Astrocyte (in vitro differentiated cells and primary cell): Measurements from ENCODE around the gene PAGE2. TPM values are rescaled to one million over a fixed set of nuclear protein-coding genes. Genes with fewer than 3 reads are reported as not detected.

Source experiments
- DNase-seq: peaks from one replicate; pipeline ENCODE4 v3.0.0-alpha.2; 2010; ENCODE audit warnings: low read depth
- FAIRE-seq: peaks from 2 replicates; lab custom pipeline; 2011; peaks lifted over from hg19 to GRCh38; lab: Jason Lieb, UNC
- H2AFZ ChIP-seq: 2 replicates; pipeline ENCODE4 v1.6.0; 2012; ENCODE audit warnings: low read depth, low read length, inconsistent platforms
- H3K27ac ChIP-seq: 2 replicates; pipeline ENCODE4 v1.5.1; 2011; ENCODE audit warnings: low read depth, low read length, inconsistent platforms
- H3K27me3 ChIP-seq: 2 replicates; pipeline ENCODE4 v1.6.0; 2011; ENCODE audit warnings: low read length, inconsistent platforms; ENCODE audit not compliant: insufficient read depth
- H3K36me3 ChIP-seq: 2 replicates; pipeline ENCODE4 v1.5.1; 2011; ENCODE audit warnings: low read length, inconsistent platforms; ENCODE audit not compliant: insufficient read depth
- H3K4me1 ChIP-seq: 2 replicates; pipeline ENCODE4 v1.5.1; 2011; ENCODE audit warnings: low read length, inconsistent platforms; ENCODE audit not compliant: insufficient read depth
- H3K4me2 ChIP-seq: 2 replicates; pipeline ENCODE4 v1.6.0; 2012; ENCODE audit warnings: low read length, inconsistent platforms
- H3K4me3 ChIP-seq: 2 replicates; pipeline ENCODE4 v1.5.1; 2011; ENCODE audit warnings: low read depth, mild to moderate bottlenecking, low read length, inconsistent platforms; ENCODE audit not compliant: insufficient read depth
- H3K79me2 ChIP-seq: 2 replicates; pipeline ENCODE4 v1.6.0; 2012; ENCODE audit warnings: mild to moderate bottlenecking, low read length, inconsistent platforms; ENCODE audit not compliant: insufficient read depth
- H3K9ac ChIP-seq: 2 replicates; pipeline ENCODE4 v1.6.0; 2012; ENCODE audit warnings: mild to moderate bottlenecking, low read length, inconsistent platforms
- H3K9me3 ChIP-seq: 2 replicates; pipeline ENCODE4 v1.5.1; 2012; ENCODE audit warnings: low read depth, mild to moderate bottlenecking, low read length, inconsistent platforms; ENCODE audit not compliant: insufficient read depth
- H4K20me1 ChIP-seq: 2 replicates; pipeline ENCODE4 v1.6.0; 2012; ENCODE audit warnings: low read length, inconsistent platforms; ENCODE audit not compliant: insufficient read depth
- H3K27ac Mint-ChIP-seq: one replicate; pipeline ENCODE4 v1.8.0; 2021; ENCODE audit warnings: mild to moderate bottlenecking, mixed read lengths; ENCODE audit not compliant: unreplicated experiment
- H3K27me3 Mint-ChIP-seq: one replicate; pipeline ENCODE4 v1.8.0; 2021; ENCODE audit warnings: low read depth, mixed read lengths; ENCODE audit not compliant: unreplicated experiment
- H3K36me3 Mint-ChIP-seq: one replicate; pipeline ENCODE4 v1.8.0; 2021; ENCODE audit warnings: low read depth, mixed read lengths; ENCODE audit not compliant: unreplicated experiment
- H3K4me1 Mint-ChIP-seq: one replicate; pipeline ENCODE4 v1.8.0; 2021; ENCODE audit warnings: low read depth, mixed read lengths; ENCODE audit not compliant: unreplicated experiment
- H3K4me3 Mint-ChIP-seq: one replicate; pipeline ENCODE4 v1.8.0; 2021; ENCODE audit warnings: mild to moderate bottlenecking, moderate library complexity, mixed read lengths; ENCODE audit not compliant: unreplicated experiment
- H3K9me3 Mint-ChIP-seq: one replicate; pipeline ENCODE4 v1.8.0; 2021; ENCODE audit warnings: mild to moderate bottlenecking, mixed read lengths; ENCODE audit not compliant: unreplicated experiment
- EZH2 ChIP-seq: IDR thresholded peaks from 2 replicates; pipeline ENCODE4 v1.6.1; 2012; ENCODE audit warnings: mild to moderate bottlenecking, low read length, inconsistent platforms; ENCODE audit not compliant: insufficient read depth
- total RNA-seq: library from RNA; stranded (reverse); gene quantifications from 2 replicates; pipeline ENCODE4 v1.2.1, GENCODE V29; 2021
- TF ChIP-seq, protein P1 (sequence below): IDR thresholded peaks from 2 replicates; pipeline ENCODE4 v1.5.1; 2011; ENCODE audit warnings: low read depth, mild to moderate bottlenecking, inconsistent platforms, low read length, moderate library complexity; ENCODE audit not compliant: insufficient read depth

Gene PAGE2
- total RNA-seq, 1 donor from 2014 or later: not detected

DNA sequence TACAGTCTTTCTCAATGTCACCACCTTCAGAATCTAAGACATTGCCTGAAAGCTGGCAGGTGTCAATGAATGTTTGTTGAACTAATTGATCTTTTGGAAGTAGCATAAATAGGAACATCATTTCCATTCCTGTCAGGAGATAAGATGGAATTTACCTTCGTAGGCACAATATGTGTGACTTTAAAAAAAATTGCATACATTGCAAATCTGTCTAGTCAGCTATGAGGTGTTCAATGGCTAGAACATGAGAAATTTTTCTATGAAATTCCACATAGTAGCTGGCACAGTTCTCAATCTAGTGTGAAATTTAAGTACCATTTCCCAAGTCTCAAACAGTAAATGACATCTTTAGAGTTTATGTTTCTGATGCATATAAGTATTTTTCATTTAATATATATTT, 10.3 kb downstream of the PAGE2 start:
- H3K27ac ChIP-seq: no peak overlapping the region
- no peak overlapping the region for H3K9ac ChIP-seq
- H3K79me2 ChIP-seq: no peaks in the 10 kb centered on the region
- no peaks in the 10 kb centered on the region for H3K4me1 Mint-ChIP-seq
- H3K27ac Mint-ChIP-seq: no peak overlapping the region
- H2AFZ ChIP-seq: no peak overlapping the region
- H3K36me3 Mint-ChIP-seq: no peaks in the 10 kb centered on the region
- H3K4me2 ChIP-seq: no peak overlapping the region
- no peak overlapping the region for H3K4me3 ChIP-seq
- FAIRE-seq (no peak), DNase-seq (no peak)
- H3K27me3 ChIP-seq: no peaks in the 10 kb centered on the region
- no peaks in the 10 kb centered on the region for H3K4me1 ChIP-seq
- TF ChIP-seq EZH2: no peak
- TF ChIP-seq, protein P1, sequence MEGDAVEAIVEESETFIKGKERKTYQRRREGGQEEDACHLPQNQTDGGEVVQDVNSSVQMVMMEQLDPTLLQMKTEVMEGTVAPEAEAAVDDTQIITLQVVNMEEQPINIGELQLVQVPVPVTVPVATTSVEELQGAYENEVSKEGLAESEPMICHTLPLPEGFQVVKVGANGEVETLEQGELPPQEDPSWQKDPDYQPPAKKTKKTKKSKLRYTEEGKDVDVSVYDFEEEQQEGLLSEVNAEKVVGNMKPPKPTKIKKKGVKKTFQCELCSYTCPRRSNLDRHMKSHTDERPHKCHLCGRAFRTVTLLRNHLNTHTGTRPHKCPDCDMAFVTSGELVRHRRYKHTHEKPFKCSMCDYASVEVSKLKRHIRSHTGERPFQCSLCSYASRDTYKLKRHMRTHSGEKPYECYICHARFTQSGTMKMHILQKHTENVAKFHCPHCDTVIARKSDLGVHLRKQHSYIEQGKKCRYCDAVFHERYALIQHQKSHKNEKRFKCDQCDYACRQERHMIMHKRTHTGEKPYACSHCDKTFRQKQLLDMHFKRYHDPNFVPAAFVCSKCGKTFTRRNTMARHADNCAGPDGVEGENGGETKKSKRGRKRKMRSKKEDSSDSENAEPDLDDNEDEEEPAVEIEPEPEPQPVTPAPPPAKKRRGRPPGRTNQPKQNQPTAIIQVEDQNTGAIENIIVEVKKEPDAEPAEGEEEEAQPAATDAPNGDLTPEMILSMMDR: no peak
- no peaks in the 10 kb centered on the region for H4K20me1 ChIP-seq
- no peak overlapping the region for H3K4me3 Mint-ChIP-seq
- H3K9me3 Mint-ChIP-seq: no peaks in the 10 kb centered on the region
- H3K27me3 Mint-ChIP-seq: peaks cover 3% of the 10 kb centered on the region
- H3K36me3 ChIP-seq: no peaks in the 10 kb centered on the region
- H3K9me3 ChIP-seq: no peaks in the 10 kb centered on the region

DNA sequence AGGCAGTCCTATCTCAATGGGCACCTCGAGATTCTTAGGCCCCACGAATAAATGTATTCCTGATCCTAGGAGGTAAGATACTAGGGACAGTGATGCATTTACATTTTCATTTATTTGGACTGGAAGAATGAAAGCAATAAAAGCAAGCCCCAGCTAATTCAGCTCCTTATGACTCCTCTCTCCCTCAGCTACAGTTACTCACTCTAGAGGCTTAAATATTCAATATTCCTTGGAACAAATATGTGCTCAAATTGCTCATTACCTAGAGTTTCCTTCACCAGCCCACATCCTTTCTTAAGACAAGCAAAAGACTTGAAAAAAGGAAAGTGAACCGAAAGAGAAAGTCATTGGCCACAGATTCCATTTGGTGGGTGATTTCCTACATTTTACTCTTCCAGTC, 13.9 kb downstream of the PAGE2 start:
- Mint-ChIP-seq H3K9me3 (no peaks in the 10 kb centered on the region), H3K4me1 (no peaks in the 10 kb centered on the region), H3K36me3 (no peaks in the 10 kb centered on the region), H3K27ac (no peak overlapping the region), H3K4me3 (no peak overlapping the region), H3K27me3 (peaks cover 3% of the 10 kb centered on the region)
- Histone ChIP-seq H3K9ac (no peak overlapping the region), H3K9me3 (no peaks in the 10 kb centered on the region), H3K4me2 (no peak overlapping the region), H3K27me3 (no peaks in the 10 kb centered on the region), H4K20me1 (no peaks in the 10 kb centered on the region), H3K27ac (no peak overlapping the region), H3K4me3 (no peak overlapping the region), H2AFZ (no peak overlapping the region), H3K36me3 (no peaks in the 10 kb centered on the region), H3K79me2 (no peaks in the 10 kb centered on the region), H3K4me1 (no peaks in the 10 kb centered on the region)
- TF ChIP-seq, protein P1: no peak
- TF ChIP-seq EZH2: no peak
- DNase-seq (no peak), FAIRE-seq (no peak)

DNA sequence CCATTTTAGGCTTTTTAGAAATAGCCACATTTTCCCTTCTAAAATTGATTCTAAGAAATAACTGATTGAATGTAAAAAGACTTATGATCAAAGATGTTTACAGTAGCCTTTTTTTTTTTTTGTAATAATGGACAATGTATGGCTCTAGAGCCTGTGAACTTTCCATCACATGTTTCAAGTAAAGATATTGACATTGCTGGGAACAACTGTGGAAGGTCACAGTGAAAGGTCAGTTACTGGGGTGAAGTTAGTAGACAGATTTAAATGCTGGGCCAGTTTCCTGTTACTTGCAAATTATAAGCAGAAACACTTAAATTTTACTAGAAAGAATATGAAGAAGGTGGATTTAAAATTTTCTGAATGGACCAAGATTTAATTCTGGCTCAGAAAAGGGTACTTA, 18.4 kb downstream of the PAGE2 start:
- FAIRE-seq (no peak), DNase-seq (no peak)
- no peak overlapping the region for H3K4me3 ChIP-seq
- no peaks in the 10 kb centered on the region for H3K36me3 ChIP-seq
- H4K20me1 ChIP-seq: no peaks in the 10 kb centered on the region
- Mint-ChIP-seq H3K4me1 (no peaks in the 10 kb centered on the region), H3K9me3 (no peaks in the 10 kb centered on the region), H3K27ac (no peak overlapping the region), H3K27me3 (peaks cover 3% of the 10 kb centered on the region), H3K36me3 (no peaks in the 10 kb centered on the region), H3K4me3 (no peak overlapping the region)
- H3K9ac ChIP-seq: no peak overlapping the region
- no peaks in the 10 kb centered on the region for H3K9me3 ChIP-seq
- no peak overlapping the region for H3K4me2 ChIP-seq
- TF ChIP-seq EZH2: no peak
- TF ChIP-seq, protein P1: no peak
- H3K79me2 ChIP-seq: no peaks in the 10 kb centered on the region
- H3K27ac ChIP-seq: no peak overlapping the region
- H3K4me1 ChIP-seq: no peaks in the 10 kb centered on the region
- H3K27me3 ChIP-seq: no peaks in the 10 kb centered on the region
- no peak overlapping the region for H2AFZ ChIP-seq
